ENCODE measurements around the gene ELK4. TPM values are rescaled to one million over a fixed set of nuclear protein-coding genes. Genes with fewer than 3 reads are reported as not detected.
"Not testable (repeated sequence)": the region's sequence is repeated elsewhere in the genome, so short reads cannot be mapped to it uniquely, and the experiment has no call there.

The ELK4 gene
- total RNA-seq, 4 donors from 2014 or later: 18.0 to 33.9 (median 28.4) TPM

DNA sequence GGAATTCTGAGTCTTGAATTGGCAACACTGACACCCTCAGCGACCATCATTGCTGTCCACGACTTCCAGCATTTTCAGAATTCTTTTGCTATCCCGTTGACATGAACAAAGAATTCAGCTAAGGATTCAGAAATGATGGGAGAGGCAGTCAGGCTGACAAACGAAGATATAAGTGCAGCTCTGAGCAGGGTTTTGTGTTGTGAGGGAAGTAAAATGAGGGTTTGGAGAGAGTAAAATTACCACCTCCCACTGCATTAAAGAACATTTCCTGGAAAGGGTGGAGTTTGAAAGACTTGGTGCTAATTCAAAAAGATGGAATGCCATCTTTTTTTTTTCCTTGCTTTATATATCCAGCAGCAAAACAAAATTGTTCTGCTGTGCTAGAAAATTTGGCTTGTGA, 4.9 kb upstream of the ELK4 start:
- 17 to 27% methylated on average over 4 of the region's 4 CpGs for WGBS, 2 donors
- Histone ChIP-seq H3K4me1 (peaks cover 6 to 7% of the 10 kb centered on the region in 2 donors), H3K36me3 (no peaks in the 10 kb centered on the region), H3K27me3 (no peaks in the 10 kb centered on the region), H3K4me3 (replicated peaks in 1 of 3) (no peak overlapping the region), H3K27ac (no peak overlapping the region), H3K9me3 (no peaks in the 10 kb centered on the region)
- no peak for DNase-seq
- TF ChIP-seq POLR2A (IDR thresholded peaks at IDR 0.05): no peak
- TF ChIP-seq, protein P1, sequence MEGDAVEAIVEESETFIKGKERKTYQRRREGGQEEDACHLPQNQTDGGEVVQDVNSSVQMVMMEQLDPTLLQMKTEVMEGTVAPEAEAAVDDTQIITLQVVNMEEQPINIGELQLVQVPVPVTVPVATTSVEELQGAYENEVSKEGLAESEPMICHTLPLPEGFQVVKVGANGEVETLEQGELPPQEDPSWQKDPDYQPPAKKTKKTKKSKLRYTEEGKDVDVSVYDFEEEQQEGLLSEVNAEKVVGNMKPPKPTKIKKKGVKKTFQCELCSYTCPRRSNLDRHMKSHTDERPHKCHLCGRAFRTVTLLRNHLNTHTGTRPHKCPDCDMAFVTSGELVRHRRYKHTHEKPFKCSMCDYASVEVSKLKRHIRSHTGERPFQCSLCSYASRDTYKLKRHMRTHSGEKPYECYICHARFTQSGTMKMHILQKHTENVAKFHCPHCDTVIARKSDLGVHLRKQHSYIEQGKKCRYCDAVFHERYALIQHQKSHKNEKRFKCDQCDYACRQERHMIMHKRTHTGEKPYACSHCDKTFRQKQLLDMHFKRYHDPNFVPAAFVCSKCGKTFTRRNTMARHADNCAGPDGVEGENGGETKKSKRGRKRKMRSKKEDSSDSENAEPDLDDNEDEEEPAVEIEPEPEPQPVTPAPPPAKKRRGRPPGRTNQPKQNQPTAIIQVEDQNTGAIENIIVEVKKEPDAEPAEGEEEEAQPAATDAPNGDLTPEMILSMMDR (IDR thresholded peaks at IDR 0.05): no peak
- intact Hi-C loops (cut with DNase I): no loop called here

DNA sequence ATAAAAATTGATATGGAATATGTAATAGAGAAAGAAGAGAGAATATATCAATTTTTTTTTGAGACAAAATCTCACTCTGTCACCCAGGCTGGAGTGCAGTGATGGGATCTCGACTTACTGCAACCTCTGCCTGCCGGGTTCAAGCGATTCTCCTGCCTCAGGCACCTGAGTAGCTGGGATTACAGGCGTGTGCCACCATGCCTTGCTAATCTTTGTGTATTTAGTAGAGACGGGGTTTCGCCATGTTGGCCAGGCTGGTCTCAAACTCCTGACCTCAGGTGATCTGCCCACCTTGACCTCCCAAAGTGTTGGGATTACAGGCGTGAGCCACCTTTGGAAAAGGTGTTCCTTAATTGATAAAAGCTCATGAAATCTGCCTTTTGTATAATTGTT, 4.3 kb upstream of the ELK4 start:
- H3K4me3 ChIP-seq (replicated peaks in 1 of 3); H3K9me3 ChIP-seq; intact Hi-C loops (cut with DNase I); H3K4me1 ChIP-seq; H3K27ac ChIP-seq; DNase-seq; H3K27me3 ChIP-seq; H3K36me3 ChIP-seq: not testable (repeated sequence)
- WGBS, 2 donors: 76% methylated on average over 7 of the region's 7 CpGs

DNA sequence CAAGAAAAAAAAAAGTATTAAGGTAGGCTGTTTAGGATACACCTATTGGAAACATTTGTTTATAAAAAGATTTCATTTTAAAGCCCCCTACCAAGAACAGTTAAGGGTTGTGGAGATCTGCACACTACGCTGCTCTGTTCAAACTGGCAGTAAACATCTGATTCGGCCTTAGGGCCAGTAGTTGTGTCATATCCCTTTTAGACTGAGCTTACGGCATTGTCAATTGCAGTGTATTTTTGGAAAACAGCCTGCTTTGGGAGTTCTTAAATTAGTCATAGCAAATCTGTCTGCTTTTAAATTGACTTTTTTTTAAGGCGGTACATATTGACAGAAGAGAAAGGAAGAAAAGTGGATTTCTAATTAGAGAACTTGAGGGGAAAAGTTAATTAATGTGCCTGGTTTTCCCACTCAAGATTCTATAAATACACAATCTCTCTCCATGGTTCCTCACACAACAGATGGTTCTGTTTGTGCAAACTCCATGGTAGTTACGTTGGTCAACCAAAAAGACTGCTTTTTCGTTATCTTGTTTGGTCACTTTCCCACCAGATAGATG, 1.7 kb upstream of the ELK4 start:
- DNase-seq: no peak
- peaks cover 19 to 20% of the 10 kb centered on the region in 2 donors for H3K4me1 ChIP-seq
- no peaks in the 10 kb centered on the region for H3K27me3 ChIP-seq
- H3K27ac ChIP-seq: no peak overlapping the region
- no peaks in the 10 kb centered on the region for H3K9me3 ChIP-seq
- WGBS, 2 donors: 64 to 85% methylated on average over 6 of the region's 6 CpGs
- TF ChIP-seq POLR2A (IDR thresholded peaks at IDR 0.05): no peak
- TF ChIP-seq, protein P1 (IDR thresholded peaks at IDR 0.05): no peak
- H3K36me3 ChIP-seq: no peaks in the 10 kb centered on the region
- H3K4me3 ChIP-seq (replicated peaks in 1 of 3): no peak overlapping the region
- intact Hi-C loops (cut with DNase I): loop anchor here (5.0 kb wide), 1 partner anchor 41 kb away; no protein-coding TSS in a partner anchor

DNA sequence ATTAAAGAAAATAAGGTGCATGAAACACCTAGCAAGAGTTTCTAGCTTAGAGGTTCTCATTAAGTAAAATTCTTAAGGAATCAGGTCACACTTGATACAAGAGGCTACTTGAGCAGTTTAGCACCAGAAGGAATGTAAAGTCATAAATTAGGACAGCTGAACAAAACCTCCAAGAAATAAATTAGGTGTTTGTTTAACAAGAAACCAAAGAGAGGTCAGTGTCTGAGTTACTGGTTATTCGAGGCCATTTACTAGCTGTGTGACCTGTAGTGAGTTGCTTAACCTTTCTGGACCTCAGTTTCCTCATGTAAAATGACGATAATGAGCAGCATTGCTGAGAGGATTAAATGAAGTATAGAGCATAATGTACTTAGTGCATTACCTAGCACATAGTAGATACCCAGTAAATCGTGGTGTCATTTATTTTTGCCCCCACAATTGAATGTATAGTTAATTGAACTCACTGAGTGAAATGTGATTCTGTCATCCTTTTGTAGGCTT, 908 bp upstream of the ELK4 start:
- no peaks in the 10 kb centered on the region for H3K9me3 ChIP-seq
- H3K27me3 ChIP-seq: no peaks in the 10 kb centered on the region
- H3K27ac ChIP-seq: peak overlapping the region; percentile 88 to 96 (median 90)
- peak overlapping the region in 1 of 3 donors; percentile 42 for H3K4me3 ChIP-seq (replicated peaks in 1 of 3)
- no peak for TF ChIP-seq POLR2A (IDR thresholded peaks at IDR 0.05)
- TF ChIP-seq, protein P1 (IDR thresholded peaks at IDR 0.05): no peak
- DNase-seq: no peak
- 55 to 63% methylated on average over 3 of the region's 3 CpGs for WGBS, 2 donors
- no peaks in the 10 kb centered on the region for H3K36me3 ChIP-seq
- peaks cover 19 to 20% of the 10 kb centered on the region in 2 donors for H3K4me1 ChIP-seq
- intact Hi-C loops (cut with DNase I): loop anchor here (5.0 kb wide), 1 partner anchor 40 kb away; no protein-coding TSS in a partner anchor

DNA sequence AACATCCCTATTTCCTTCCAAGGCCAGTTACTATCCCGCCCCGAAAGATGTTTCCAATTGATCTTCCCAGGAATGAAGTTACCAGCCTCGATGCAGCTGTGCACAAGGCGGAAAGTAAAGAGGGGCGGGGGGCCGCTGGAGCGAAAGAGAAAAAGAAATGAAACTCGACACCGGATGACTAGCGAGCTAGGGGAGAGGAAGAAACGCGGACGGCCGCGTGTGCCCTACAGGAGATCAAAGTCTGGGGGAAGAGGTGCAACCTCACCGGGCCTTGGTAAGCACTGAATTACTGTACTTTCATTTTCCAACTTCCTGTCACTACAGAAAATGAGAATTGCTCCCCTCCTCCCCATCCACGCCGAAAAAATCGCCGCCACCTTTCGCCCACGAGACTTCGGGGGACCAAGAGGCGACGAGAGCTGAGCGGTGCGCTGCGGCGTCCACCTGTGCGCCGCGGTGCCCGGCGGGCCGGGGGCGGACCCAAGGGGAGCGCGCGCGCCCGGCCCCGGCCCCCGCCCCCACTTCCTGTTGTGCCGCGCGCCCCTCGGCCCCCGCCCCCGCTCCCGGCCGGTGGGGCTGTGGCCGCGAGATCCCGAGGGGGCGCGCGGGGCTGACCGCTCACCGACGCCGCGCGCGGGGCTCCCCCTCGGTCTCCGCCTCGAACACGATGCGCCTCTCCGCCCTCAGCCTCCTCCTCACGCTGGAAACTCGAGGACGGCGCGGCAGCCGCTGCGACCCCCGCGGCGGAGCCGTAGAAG, 622 bp downstream of the ELK4 start:
- no peak for TF ChIP-seq POLR2A (IDR thresholded peaks at IDR 0.05)
- TF ChIP-seq, protein P1 (IDR thresholded peaks at IDR 0.05): no peak
- 0% methylated on average over 32 to 45 of the region's 81 CpGs for WGBS, 2 donors
- H3K4me1 ChIP-seq: peaks cover 19 to 20% of the 10 kb centered on the region in 2 donors
- DNase-seq: peak; percentile 75 to 81
- H3K4me3 ChIP-seq (replicated peaks in 1 of 3): peak overlapping the region in 2 of 3 donors; percentile 42 to 78
- intact Hi-C loops (cut with DNase I): loop anchor here (5.0 kb wide), 1 partner anchor 39 kb away; no protein-coding TSS in a partner anchor
- no peaks in the 10 kb centered on the region for H3K27me3 ChIP-seq
- H3K9me3 ChIP-seq: no peaks in the 10 kb centered on the region
- no peaks in the 10 kb centered on the region for H3K36me3 ChIP-seq
- H3K27ac ChIP-seq: peak overlapping the region; percentile 61 to 94 (median 85)

Measured in thyroid gland (tissue), 4 donors.